GM18507 (cell line): Measurements from ENCODE around the gene SPIRE1.

Experiments
- DNase-seq: peaks from one replicate; pipeline ENCODE4 v3.0.0; 2011; ENCODE audit warnings: low read depth; ENCODE audit not compliant: insufficient read length; ENCODE audit errors: extremely low spot score
- FAIRE-seq: peaks from 2 replicates; lab custom pipeline; 2011; peaks lifted over from hg19 to GRCh38; lab: Jason Lieb, UNC

Gene SPIRE1

GRCh38 chr18:12464731-12465130, 193.2 kb downstream of the SPIRE1 start:
- FAIRE-seq (no peak), DNase-seq (no peak)

- DNase-seq (no peak), FAIRE-seq (no peak)
These were observed 194.7 kb downstream of the SPIRE1 start for GRCh38 chr18:12463191-12463590.

- FAIRE-seq (no peak), DNase-seq (no peak)
These were observed 195.7 kb downstream of the SPIRE1 start for GRCh38 chr18:12462242-12462641.

GRCh38 chr18:12461326-12461725, 196.6 kb downstream of the SPIRE1 start:
- no peak for FAIRE-seq
- DNase-seq: no peak

GRCh38 chr18:12460874-12461273, 197.0 kb downstream of the SPIRE1 start:
- no peak for FAIRE-seq

GRCh38 chr18:12458771-12459170, 199.1 kb downstream of the SPIRE1 start:
- FAIRE-seq (no peak), DNase-seq (no peak)

More at GRCh38 chr18:12460874-12461273, 197.0 kb downstream of the SPIRE1 start:
- DNase-seq: no peak

GRCh38 chr18:12456441-12456840, 201.5 kb downstream of the SPIRE1 start:
- DNase-seq (no peak), FAIRE-seq (no peak)

GRCh38 chr18:12455496-12455895, 202.4 kb downstream of the SPIRE1 start:
- no peak for FAIRE-seq
- DNase-seq: no peak

GRCh38 chr18:12452784-12453183, 205.1 kb downstream of the SPIRE1 start:
- FAIRE-seq (no peak), DNase-seq (no peak)

- FAIRE-seq (no peak), DNase-seq (no peak)
These were observed 206.5 kb downstream of the SPIRE1 start for GRCh38 chr18:12451428-12451827.

- FAIRE-seq: no peak
These were observed 208.7 kb downstream of the SPIRE1 start for GRCh38 chr18:12449051-12449785.

GRCh38 chr18:12445554-12445953, 212.4 kb downstream of the SPIRE1 start:
- no peak for FAIRE-seq

More at GRCh38 chr18:12449051-12449785, 208.7 kb downstream of the SPIRE1 start:
- no peak for DNase-seq

GRCh38 chr18:12443551-12443950, 214.4 kb downstream of the SPIRE1 start:
- FAIRE-seq (no peak), DNase-seq (no peak)

More at GRCh38 chr18:12445554-12445953, 212.4 kb downstream of the SPIRE1 start:
- DNase-seq: no peak

- DNase-seq (no peak), FAIRE-seq (no peak)
These were observed 215.0 kb downstream of the SPIRE1 start for GRCh38 chr18:12442946-12443345.

GRCh38 chr18:12441475-12442034, 216.4 kb downstream of the SPIRE1 start:
- no peak for DNase-seq
- no peak for FAIRE-seq

GRCh38 chr18:12438257-12438656, 219.7 kb downstream of the SPIRE1 start:
- FAIRE-seq (no peak), DNase-seq (no peak)

- DNase-seq (no peak), FAIRE-seq (no peak)
These were observed 222.0 kb downstream of the SPIRE1 start for GRCh38 chr18:12435867-12436266.

GRCh38 chr18:12434541-12434929, 223.4 kb downstream of the SPIRE1 start:
- no peak for DNase-seq

GRCh38 chr18:12433829-12434540, 223.9 kb downstream of the SPIRE1 start:
- DNase-seq (no peak), FAIRE-seq (no peak)

More at GRCh38 chr18:12434541-12434929, 223.4 kb downstream of the SPIRE1 start:
- FAIRE-seq: no peak

- no peak for FAIRE-seq
- no peak for DNase-seq
These were observed 225.0 kb downstream of the SPIRE1 start for GRCh38 chr18:12432881-12433280.

GRCh38 chr18:12432196-12432595, 225.7 kb downstream of the SPIRE1 start:
- FAIRE-seq (no peak), DNase-seq (no peak)
